Measurements from ENCODE around the gene OSBPL10.
"Not testable (repeated sequence)": the region's sequence is repeated elsewhere in the genome, so short reads cannot be mapped to it uniquely, and the experiment has no call there.

Gene OSBPL10

GRCh38 chr3:32017286-32017685 is 36.2 kb upstream of the OSBPL10 start:
- H3K4me2 ChIP-seq (ENCODE audit: low read depth, low read length, poor library complexity, severe bottlenecking), result no peak overlapping the region
- H3K9me2 ChIP-seq (replicated peaks; ENCODE audit: low read depth, low read length), result no peaks in the 10 kb centered on the region
- H3K27me3 ChIP-seq (ENCODE audit: insufficient read depth, low read length, poor library complexity, severe bottlenecking), result no peaks in the 10 kb centered on the region
- H2AFZ ChIP-seq (ENCODE audit: low read length), result no peak overlapping the region
- H3K9me3 ChIP-seq (ENCODE audit: insufficient read depth, low read depth, low read length), result no peaks in the 10 kb centered on the region
- H3K4me1 ChIP-seq (ENCODE audit: insufficient read depth, low read length, poor library complexity, severe bottlenecking), result no peaks in the 10 kb centered on the region
- no peaks in the 10 kb centered on the region for H4K20me1 ChIP-seq (ENCODE audit: insufficient read depth, low read length, poor library complexity, severe bottlenecking)
- no peaks in the 10 kb centered on the region for H3K79me2 ChIP-seq (ENCODE audit: insufficient read depth, low read length)
- no peak overlapping the region for H3K4me3 ChIP-seq (ENCODE audit: low read length, poor library complexity, severe bottlenecking)
- H3K9ac ChIP-seq (ENCODE audit: low read depth, low read length, poor library complexity, severe bottlenecking), result no peak overlapping the region
- no peak for TF ChIP-seq CTCF (conservative IDR thresholded peaks at IDR 0.05; ENCODE audit: low read length)
- no peak for TF ChIP-seq EZH2phosphoT487 (IDR thresholded peaks at IDR 0.05; ENCODE audit: borderline replicate concordance)
- H3K36me3 ChIP-seq (ENCODE audit: insufficient read depth, low read length), result no peaks in the 10 kb centered on the region
- no peaks in the 10 kb centered on the region for H3F3A ChIP-seq (ENCODE audit: low read depth)

- H3F3A ChIP-seq (ENCODE audit: low read depth); H3K9ac ChIP-seq (ENCODE audit: low read depth, low read length, poor library complexity, severe bottlenecking); H3K4me2 ChIP-seq (ENCODE audit: low read depth, low read length, poor library complexity, severe bottlenecking); H3K79me2 ChIP-seq (ENCODE audit: insufficient read depth, low read length); H3K36me3 ChIP-seq (ENCODE audit: insufficient read depth, low read length); H3K4me1 ChIP-seq (ENCODE audit: insufficient read depth, low read length, poor library complexity, severe bottlenecking); H3K4me3 ChIP-seq (ENCODE audit: low read length, poor library complexity, severe bottlenecking); H3K27me3 ChIP-seq (ENCODE audit: insufficient read depth, low read length, poor library complexity, severe bottlenecking); H4K20me1 ChIP-seq (ENCODE audit: insufficient read depth, low read length, poor library complexity, severe bottlenecking); H3K9me3 ChIP-seq (ENCODE audit: insufficient read depth, low read depth, low read length); H2AFZ ChIP-seq (ENCODE audit: low read length); H3K9me2 ChIP-seq (replicated peaks; ENCODE audit: low read depth, low read length): not testable (repeated sequence)
Measured at GRCh38 chr3:32015638-32016037, 34.6 kb upstream of the OSBPL10 start.

DNA sequence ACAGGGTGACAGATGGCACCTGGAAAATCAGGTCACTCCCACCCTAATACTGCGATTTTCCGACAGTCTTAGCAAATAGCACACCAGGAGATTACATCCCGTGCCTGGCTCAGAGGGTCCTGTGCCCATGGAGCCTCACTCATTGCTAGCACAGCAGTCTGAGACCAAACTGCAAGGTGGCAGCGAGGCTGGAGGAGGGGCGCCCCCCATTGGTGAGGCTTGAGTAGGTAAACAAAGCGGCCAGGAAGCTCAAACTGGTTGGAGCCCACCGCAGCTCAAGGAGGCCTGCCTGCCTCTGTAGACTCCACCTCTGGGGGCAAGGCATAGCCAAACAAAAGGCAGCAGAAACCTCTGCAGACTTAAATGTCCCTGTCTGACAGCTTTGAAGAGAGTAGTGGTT is 29.6 kb upstream of the OSBPL10 start:
- not testable (repeated sequence) for H3K4me1 ChIP-seq (ENCODE audit: insufficient read depth, low read length, poor library complexity, severe bottlenecking); H3F3A ChIP-seq (ENCODE audit: low read depth); H3K27me3 ChIP-seq (ENCODE audit: insufficient read depth, low read length, poor library complexity, severe bottlenecking); H3K79me2 ChIP-seq (ENCODE audit: insufficient read depth, low read length); H4K20me1 ChIP-seq (ENCODE audit: insufficient read depth, low read length, poor library complexity, severe bottlenecking); H2AFZ ChIP-seq (ENCODE audit: low read length); H3K9me3 ChIP-seq (ENCODE audit: insufficient read depth, low read depth, low read length); H3K36me3 ChIP-seq (ENCODE audit: insufficient read depth, low read length); H3K9ac ChIP-seq (ENCODE audit: low read depth, low read length, poor library complexity, severe bottlenecking); H3K4me3 ChIP-seq (ENCODE audit: low read length, poor library complexity, severe bottlenecking); H3K9me2 ChIP-seq (replicated peaks; ENCODE audit: low read depth, low read length); H3K4me2 ChIP-seq (ENCODE audit: low read depth, low read length, poor library complexity, severe bottlenecking)

DNA sequence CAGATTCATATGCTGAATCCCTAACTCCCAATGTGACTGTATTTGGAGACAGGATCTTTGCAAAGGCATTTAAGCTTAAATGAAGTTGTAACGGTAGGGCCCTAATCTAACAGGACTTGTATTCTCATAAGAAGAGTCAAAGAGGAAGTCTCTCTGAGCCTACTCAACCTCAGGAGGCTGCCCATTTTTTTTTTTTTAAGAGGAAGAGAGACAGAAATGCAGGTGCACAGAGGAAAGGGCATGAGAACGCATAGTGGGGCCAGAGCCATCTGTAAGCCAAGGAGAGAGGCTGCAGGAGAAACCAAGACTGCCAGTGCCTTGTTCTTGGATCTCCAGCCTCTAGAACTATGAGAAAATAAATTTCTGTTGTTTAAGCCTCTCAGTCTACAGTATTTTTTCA is 28.9 kb upstream of the OSBPL10 start:
- no peaks in the 10 kb centered on the region for H4K20me1 ChIP-seq (ENCODE audit: insufficient read depth, low read length, poor library complexity, severe bottlenecking)
- no peak overlapping the region for H3K4me2 ChIP-seq (ENCODE audit: low read depth, low read length, poor library complexity, severe bottlenecking)
- H3K27me3 ChIP-seq (ENCODE audit: insufficient read depth, low read length, poor library complexity, severe bottlenecking), result no peaks in the 10 kb centered on the region
- H3K9ac ChIP-seq (ENCODE audit: low read depth, low read length, poor library complexity, severe bottlenecking), result no peak overlapping the region
- H3K9me3 ChIP-seq (ENCODE audit: insufficient read depth, low read depth, low read length), result no peaks in the 10 kb centered on the region
- H3K4me3 ChIP-seq (ENCODE audit: low read length, poor library complexity, severe bottlenecking), result no peak overlapping the region
- H3K9me2 ChIP-seq (replicated peaks; ENCODE audit: low read depth, low read length), result no peaks in the 10 kb centered on the region
- H3F3A ChIP-seq (ENCODE audit: low read depth), result no peaks in the 10 kb centered on the region
- TF ChIP-seq EZH2phosphoT487 (IDR thresholded peaks at IDR 0.05; ENCODE audit: borderline replicate concordance) (no peak), CTCF (conservative IDR thresholded peaks at IDR 0.05; ENCODE audit: low read length) (no peak)
- H3K79me2 ChIP-seq (ENCODE audit: insufficient read depth, low read length), result no peaks in the 10 kb centered on the region
- H3K4me1 ChIP-seq (ENCODE audit: insufficient read depth, low read length, poor library complexity, severe bottlenecking), result no peaks in the 10 kb centered on the region
- no peak overlapping the region for H2AFZ ChIP-seq (ENCODE audit: low read length)
- H3K36me3 ChIP-seq (ENCODE audit: insufficient read depth, low read length), result no peaks in the 10 kb centered on the region

All from Loucy (cell line).